H7 (cell line): Measurements from ENCODE around the gene DCAKD. TPM values are rescaled to one million over a fixed set of nuclear protein-coding genes. Genes with fewer than 3 reads are reported as not detected.

Source experiments
- DNase-seq: peaks from one replicate; pipeline ENCODE4 v3.0.0; 2012
- H3K27me3 ChIP-seq: 2 replicates; pipeline ENCODE4 v1.6.0; 2011; ENCODE audit warnings: mild to moderate bottlenecking, low read length; ENCODE audit not compliant: control insufficient read depth, insufficient read depth
- H3K36me3 ChIP-seq: replicated peaks from 2 replicates; pipeline ENCODE4 v1.5.1; 2011; ENCODE audit warnings: low read length; ENCODE audit not compliant: control insufficient read depth, insufficient read depth
- H3K4me3 ChIP-seq: 2 replicates; pipeline ENCODE4 v1.5.1; 2011; ENCODE audit warnings: low read depth, mild to moderate bottlenecking, control low read depth, low read length, moderate library complexity; ENCODE audit not compliant: insufficient read depth
- total RNA-seq: library from RNA; depleted of rRNA; stranded (reverse); fragments of >200 nt; shearing (Covaris generic); gene quantifications from 2 replicates; pipeline ENCODE4 v1.2.3, GENCODE V29; 2014

Gene DCAKD
- total RNA-seq, 1 experiment from 2014 or later: 70.7 TPM

- no peaks in the 10 kb centered on the region; the same call in 1 of the 2 replicates for H3K36me3 ChIP-seq
- H3K27me3 ChIP-seq: no peaks in the 10 kb centered on the region
- no peak overlapping the region for H3K4me3 ChIP-seq
- no peak for DNase-seq
Measured at GRCh38 chr17:45048795-45049563, 2.5 kb downstream of the DCAKD start.

- DNase-seq: no peak
- Histone ChIP-seq H3K4me3 (no peak overlapping the region), H3K27me3 (no peaks in the 10 kb centered on the region), H3K36me3 (no peaks in the 10 kb centered on the region; the same call in 1 of the 2 replicates)
Measured at GRCh38 chr17:45046537-45047125, 4.8 kb downstream of the DCAKD start.

DNA sequence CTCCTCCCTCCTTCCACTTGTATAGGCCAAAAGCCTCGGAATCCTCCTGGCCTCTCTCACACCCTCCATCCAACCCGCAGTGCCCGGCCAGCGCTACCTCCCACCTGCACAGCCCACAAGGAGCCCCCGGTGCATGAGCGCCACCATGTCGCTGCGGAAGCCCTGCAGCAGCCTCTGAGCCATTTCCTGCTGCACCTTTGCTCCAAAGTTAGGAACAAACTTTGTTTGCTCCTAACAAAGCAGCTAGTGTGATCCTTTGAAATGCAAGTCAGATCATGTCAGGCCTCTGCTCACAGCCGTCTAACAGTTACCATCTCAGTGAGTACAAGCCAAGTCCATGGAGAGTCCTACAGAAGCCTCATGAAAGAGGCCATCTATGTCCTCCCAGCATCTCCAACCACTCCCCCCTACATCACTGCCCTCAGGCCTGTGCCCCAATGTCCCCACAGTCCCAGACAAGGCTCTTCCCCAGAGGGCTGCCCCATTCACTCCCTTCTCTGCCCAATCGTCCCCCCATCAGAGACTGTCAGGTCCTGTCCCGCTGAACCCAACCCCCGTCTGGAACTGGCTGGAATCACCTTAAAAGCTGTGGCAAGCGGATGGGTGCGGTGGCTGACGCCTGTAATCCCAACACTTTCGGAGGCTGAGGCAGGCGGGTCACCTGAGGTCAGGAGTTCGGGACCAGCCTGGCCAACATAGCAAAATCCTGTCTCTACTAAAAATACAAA, 7.5 kb downstream of the DCAKD start:
- no peaks in the 10 kb centered on the region; the same call in 1 of the 2 replicates for H3K36me3 ChIP-seq
- no peaks in the 10 kb centered on the region for H3K27me3 ChIP-seq
- no peak overlapping the region for H3K4me3 ChIP-seq
- peak; percentile 41 for DNase-seq

DNA sequence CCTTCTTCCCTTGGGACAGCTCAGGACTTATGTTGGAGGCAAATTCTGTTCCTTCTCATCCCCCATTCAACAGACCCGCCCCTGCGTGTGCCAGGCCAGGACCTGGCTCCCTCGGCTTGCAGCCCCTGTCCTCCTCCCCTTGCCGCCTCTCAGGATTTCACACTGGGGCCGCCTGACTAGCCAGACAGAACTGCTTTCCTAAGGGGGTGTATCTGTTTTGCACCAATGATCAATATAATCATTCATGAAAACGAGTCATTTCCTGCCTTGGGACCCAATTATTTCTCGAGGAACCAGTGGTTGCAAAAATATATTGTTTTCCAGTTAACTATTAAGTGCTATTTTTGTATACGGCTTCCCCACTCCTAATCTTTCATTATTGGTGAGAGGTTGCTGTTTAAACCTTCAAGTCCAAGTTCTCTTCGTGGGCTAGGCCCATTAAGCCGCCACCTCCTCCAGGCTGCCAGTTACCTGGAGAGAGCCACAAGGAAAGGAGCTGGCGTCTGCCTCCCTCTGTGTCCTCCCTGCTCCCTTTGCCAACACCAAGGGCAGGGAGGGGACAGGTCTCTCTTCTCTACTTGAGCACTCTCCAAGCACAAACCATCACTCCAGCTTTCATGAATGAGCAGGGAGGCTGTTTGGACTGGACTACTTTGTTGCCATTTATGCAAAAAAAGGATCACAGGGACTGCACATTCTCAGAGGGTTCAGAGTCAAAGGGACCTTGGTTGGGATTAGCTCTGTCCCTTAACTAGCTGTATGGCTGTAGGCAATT, 8.9 kb downstream of the DCAKD start:
- no peaks in the 10 kb centered on the region for H3K36me3 ChIP-seq
- H3K4me3 ChIP-seq: no peak overlapping the region
- H3K27me3 ChIP-seq: no peaks in the 10 kb centered on the region
- DNase-seq: peak; percentile 49

DNA sequence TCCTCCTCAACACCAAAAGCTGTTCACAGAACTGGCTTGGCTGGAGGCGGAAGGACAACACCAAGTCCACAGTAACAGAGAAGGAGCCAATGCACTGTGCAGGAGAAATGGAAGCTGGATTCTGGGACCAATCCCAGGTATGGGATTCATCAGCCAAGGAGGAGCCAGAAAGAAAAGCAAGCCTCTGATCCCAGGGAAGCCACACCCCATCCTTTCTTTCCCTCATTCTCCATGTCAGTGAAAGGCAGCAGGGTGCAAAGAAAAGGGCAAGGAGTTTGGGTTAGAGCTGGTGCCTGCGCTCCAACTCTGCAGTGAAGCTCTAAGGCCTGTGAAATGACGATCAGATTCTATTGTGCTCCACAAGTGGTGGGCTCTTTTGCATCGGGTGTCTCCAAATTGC, 11.0 kb downstream of the DCAKD start:
- H3K27me3 ChIP-seq: no peaks in the 10 kb centered on the region
- DNase-seq: peak; percentile 93
- H3K4me3 ChIP-seq: no peak overlapping the region
- no peaks in the 10 kb centered on the region; the same call in 1 of the 2 replicates for H3K36me3 ChIP-seq

DNA sequence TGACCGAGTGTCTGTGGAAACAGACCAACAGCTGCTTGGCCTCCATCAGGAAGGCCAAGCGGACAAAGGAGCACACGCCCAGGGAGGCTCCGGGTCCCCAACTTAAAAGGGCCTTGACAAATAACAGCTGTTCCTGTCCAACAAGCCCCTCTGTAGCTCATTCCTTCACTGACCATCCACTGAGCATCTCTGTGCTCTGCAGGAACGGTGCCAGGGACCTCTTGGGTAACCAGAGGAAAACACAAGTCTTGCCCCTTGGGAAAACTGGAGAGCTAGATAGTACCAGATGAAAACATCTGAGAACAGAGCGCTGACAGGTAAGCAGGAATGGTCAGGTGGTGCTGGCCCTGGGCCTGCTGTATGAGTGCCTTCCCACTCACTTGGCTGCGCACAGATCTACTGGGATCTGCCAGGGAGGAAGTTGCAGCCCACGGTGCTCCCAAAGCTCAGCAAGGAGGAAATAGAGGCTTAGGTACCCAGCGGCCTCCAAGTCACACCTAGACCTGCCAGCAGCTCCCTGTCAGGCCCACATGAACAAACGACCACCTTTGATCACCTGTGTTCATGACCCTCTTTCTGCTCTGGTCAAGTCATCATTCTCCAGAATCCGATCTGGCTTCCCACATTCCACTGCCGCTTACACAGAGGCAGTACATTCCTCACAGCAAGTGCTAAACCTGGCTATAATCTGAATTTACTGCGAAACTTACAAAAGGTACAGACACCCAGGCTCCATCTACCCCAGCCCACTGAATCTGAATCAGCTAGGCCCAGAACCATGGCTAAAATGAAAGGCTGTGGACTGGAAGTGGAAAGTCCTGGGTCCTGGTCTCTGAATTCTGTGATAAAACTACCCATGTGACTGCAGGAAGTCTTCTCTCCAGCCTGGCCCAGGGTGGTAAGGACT, 12.5 kb downstream of the DCAKD start:
- no peak overlapping the region for H3K4me3 ChIP-seq
- peaks cover 3% of the 10 kb centered on the region for H3K36me3 ChIP-seq
- no peaks in the 10 kb centered on the region for H3K27me3 ChIP-seq
- no peak for DNase-seq

DNA sequence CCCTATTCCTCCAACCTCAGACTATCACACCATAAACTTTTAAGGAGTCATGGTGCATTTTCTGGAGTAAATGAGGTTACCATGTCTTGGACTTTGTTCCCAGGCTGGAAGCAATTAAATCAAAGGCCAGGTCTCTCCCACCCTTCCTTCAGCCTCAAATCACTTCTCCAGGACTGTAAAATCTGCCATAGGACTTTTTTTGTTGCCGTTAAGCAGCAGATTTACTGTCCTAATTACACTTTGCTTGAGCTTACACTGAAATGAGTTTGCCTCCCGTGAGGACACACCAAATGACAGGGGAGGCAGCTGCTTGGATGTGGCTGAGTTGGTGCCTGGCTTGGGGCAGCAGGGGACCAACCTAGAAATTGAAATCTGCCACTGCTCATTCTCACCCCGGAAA, 14.7 kb downstream of the DCAKD start:
- no peak for DNase-seq
- no peak overlapping the region for H3K4me3 ChIP-seq
- peaks cover 13% of the 10 kb centered on the region for H3K36me3 ChIP-seq
- H3K27me3 ChIP-seq: no peaks in the 10 kb centered on the region

- no peak for DNase-seq
- Histone ChIP-seq H3K4me3 (no peak overlapping the region), H3K36me3 (peaks cover 18% of the 10 kb centered on the region), H3K27me3 (no peaks in the 10 kb centered on the region)
Measured at GRCh38 chr17:45035848-45036247, 15.6 kb downstream of the DCAKD start.

- DNase-seq: no peak
- no peak overlapping the region for H3K4me3 ChIP-seq
- H3K27me3 ChIP-seq: no peaks in the 10 kb centered on the region
- peaks cover 25% of the 10 kb centered on the region for H3K36me3 ChIP-seq
Measured at GRCh38 chr17:45034599-45034998, 16.8 kb downstream of the DCAKD start.

DNA sequence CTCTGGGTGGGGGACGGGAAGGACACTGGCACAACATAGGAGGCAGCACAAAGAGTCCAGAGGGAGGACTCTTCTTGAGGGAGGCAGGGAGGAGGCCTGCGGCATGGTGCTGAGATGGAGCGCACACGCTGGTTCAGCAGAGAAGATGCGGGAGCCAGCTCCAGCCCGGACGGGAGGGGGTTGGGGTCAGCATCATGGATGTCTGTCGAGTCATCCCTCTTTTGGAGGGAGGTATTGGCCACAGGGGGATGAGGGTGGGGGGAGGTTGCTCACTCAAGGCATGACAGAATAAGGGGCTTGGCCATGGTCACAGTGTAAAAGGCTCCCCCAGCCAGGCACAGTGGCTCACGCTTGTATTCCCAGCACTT, 19.3 kb downstream of the DCAKD start:
- DNase-seq: no peak
- H3K36me3 ChIP-seq: peaks cover 32% of the 10 kb centered on the region
- H3K4me3 ChIP-seq: no peak overlapping the region
- no peaks in the 10 kb centered on the region for H3K27me3 ChIP-seq

- Histone ChIP-seq H3K36me3 (peaks cover 35% of the 10 kb centered on the region), H3K27me3 (no peaks in the 10 kb centered on the region)
- DNase-seq: no peak
Measured at GRCh38 chr17:45031231-45032173, 19.9 kb downstream of the DCAKD start.

DNA sequence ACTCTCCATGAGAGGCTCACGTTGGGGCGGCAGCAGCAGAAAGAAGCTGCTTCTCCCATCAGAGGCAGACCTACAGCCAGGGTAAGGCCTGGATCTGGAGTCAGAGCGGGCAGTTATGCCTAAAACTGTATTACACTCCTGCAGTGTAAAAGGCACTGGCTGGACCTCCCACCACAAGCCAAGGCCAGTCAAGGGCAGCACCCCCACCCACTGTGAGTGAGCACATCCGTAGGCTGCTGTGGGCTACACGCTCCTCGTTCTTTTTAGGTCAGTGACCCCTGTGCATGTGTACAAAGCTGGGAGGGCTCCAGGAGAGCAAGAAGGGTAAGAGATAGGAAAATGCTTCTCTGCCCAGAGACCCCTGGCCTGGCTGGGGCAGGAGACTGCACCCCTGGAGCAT, 20.7 kb downstream of the DCAKD start:
- H3K36me3 ChIP-seq: peaks cover 35% of the 10 kb centered on the region
- no peak for DNase-seq
- no peak overlapping the region for H3K4me3 ChIP-seq
- no peaks in the 10 kb centered on the region for H3K27me3 ChIP-seq

More at GRCh38 chr17:45031231-45032173, 19.9 kb downstream of the DCAKD start:
- no peak overlapping the region for H3K4me3 ChIP-seq
